Peyer's patch (tissue), 4 donors: ENCODE data around the gene MTA3.

ENCODE experiments used
- POLR2A ChIP-seq, 2 donors: fragments of 450-650 bp; IDR thresholded peaks; one replicate each; pipeline ENCODE4 v1.5.1; 2017; ENCODE audit warnings: antibody characterized with exemption in 2 of 2, mild to moderate bottlenecking in 2 of 2, moderate library complexity in 2 of 2
- TF ChIP-seq, protein P1 (sequence below), 6 experiments: fragments of 450-650 bp in 4 of 6; fragments of 200-600 bp in 2 of 6; sonication (generic) in 1 of 6; IDR thresholded peaks; one replicate each; pipeline ENCODE4 v1.5.1; 2017 to 2019; ENCODE audit warnings: antibody characterized with exemption in 6 of 6, mild to moderate bottlenecking in 3 of 6, moderate library complexity in 1 of 6

DNA sequence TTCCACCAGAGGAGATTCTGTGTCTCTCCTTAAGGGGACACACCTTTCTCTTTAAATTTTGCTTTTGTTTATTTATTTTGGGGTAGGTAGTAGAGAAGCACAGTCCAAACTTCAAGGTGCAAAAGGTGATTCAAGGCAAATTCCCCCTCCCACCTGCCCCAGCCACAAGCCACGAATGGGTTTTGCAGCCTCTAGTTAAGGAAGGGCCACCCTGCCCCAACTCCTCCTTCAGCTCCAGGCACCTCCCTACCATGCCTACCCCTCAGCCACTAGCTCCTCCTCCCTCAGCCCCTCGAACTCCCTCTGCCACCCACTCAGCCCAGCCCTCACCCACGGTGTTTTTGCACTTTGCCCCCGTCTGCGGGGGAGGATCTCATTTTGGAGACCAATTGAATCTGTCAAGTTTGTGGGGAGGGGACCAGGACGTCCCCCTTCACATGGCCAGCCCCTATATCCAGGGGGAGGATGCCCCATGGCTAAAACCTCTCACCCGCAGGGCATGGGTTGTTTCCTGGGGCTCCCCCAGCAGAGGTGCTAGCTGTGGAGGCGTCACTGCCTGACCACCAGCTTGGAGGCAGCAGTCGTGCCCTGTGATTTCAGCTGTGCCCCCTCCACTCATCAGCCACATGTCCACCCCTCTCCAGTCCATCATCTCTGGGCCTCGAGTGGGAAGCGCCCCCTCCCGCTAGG lies 219.5 kb downstream of the MTA3 start:
- TF ChIP-seq, protein P1, sequence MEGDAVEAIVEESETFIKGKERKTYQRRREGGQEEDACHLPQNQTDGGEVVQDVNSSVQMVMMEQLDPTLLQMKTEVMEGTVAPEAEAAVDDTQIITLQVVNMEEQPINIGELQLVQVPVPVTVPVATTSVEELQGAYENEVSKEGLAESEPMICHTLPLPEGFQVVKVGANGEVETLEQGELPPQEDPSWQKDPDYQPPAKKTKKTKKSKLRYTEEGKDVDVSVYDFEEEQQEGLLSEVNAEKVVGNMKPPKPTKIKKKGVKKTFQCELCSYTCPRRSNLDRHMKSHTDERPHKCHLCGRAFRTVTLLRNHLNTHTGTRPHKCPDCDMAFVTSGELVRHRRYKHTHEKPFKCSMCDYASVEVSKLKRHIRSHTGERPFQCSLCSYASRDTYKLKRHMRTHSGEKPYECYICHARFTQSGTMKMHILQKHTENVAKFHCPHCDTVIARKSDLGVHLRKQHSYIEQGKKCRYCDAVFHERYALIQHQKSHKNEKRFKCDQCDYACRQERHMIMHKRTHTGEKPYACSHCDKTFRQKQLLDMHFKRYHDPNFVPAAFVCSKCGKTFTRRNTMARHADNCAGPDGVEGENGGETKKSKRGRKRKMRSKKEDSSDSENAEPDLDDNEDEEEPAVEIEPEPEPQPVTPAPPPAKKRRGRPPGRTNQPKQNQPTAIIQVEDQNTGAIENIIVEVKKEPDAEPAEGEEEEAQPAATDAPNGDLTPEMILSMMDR (IDR thresholded peaks at IDR 0.05) = no peak
- TF ChIP-seq POLR2A (IDR thresholded peaks at IDR 0.05) = no peak
